Aorta (tissue), 5 donors: ENCODE data around the gene STRN3. TPM values are rescaled to one million over a fixed set of nuclear protein-coding genes. Genes with fewer than 3 reads are reported as not detected.
"Not testable (repeated sequence)": the region's sequence is repeated elsewhere in the genome, so short reads cannot be mapped to it uniquely, and the experiment has no call there.

Experiments
- ATAC-seq: fragments of 200-7000 bp; cut with Tn5 transposase; one replicate; pipeline ENCODE4 v1.9.1; 2022; ENCODE audit warnings: moderate library complexity; ENCODE audit not compliant: low FRiP score
- DNase-seq, 2 donors: peaks; one replicate each; pipeline ENCODE4 v3.0.0-alpha.2; 2020
- H3K27ac ChIP-seq, 2 donors: one replicate each; pipeline ENCODE4 v1.5.1; 2013; ENCODE audit warnings: low read length in 2 of 2, mild to moderate bottlenecking in 2 of 2, moderate library complexity in 2 of 2, control low read depth in 1 of 2, inconsistent platforms in 1 of 2, low read depth in 1 of 2
- H3K27me3 ChIP-seq, 2 donors: one replicate each; pipeline ENCODE4 v1.6.1; 2013; ENCODE audit warnings: control low read depth in 1 of 2, low read length in 1 of 2, mild to moderate bottlenecking in 1 of 2, moderate library complexity in 1 of 2; ENCODE audit not compliant: insufficient read depth in 2 of 2, control insufficient read depth in 1 of 2
- H3K36me3 ChIP-seq, 2 donors: one replicate each; pipeline ENCODE4 v1.6.1; 2013; ENCODE audit warnings: control low read depth in 1 of 2, low read length in 1 of 2, mild to moderate bottlenecking in 1 of 2; ENCODE audit not compliant: insufficient read depth in 2 of 2, control insufficient read depth in 1 of 2
- H3K4me1 ChIP-seq, 2 donors: one replicate each; pipeline ENCODE4 v1.6.1; 2013; ENCODE audit warnings: low read length in 2 of 2, control low read depth in 1 of 2, mild to moderate bottlenecking in 1 of 2, moderate library complexity in 1 of 2; ENCODE audit not compliant: insufficient read depth in 2 of 2, control insufficient read depth in 1 of 2
- H3K4me3 ChIP-seq, 2 donors: one replicate each; pipeline ENCODE4 v1.5.1; 2013; ENCODE audit warnings: low read length in 2 of 2, control low read depth in 1 of 2, mild to moderate bottlenecking in 1 of 2
- H3K9me3 ChIP-seq: one replicate; pipeline ENCODE4 v1.6.1; 2013; ENCODE audit warnings: mild to moderate bottlenecking, low read length; ENCODE audit not compliant: control insufficient read depth
- WGBS, 2 donors: extraction: QIAGEN DNeasy Blood & Tissue Kit; methylation state at CpG; one replicate each; pipeline ENCODE4 v1.1.7; 2013; 5-methylcytosine and 5-hydroxymethylcytosine counted together
- intact Hi-C, 2 donors: fragments of 100-400 bp; cut with DNase I; formaldehyde crosslinking; loops; one replicate each; pipeline versions ENCODE4 v1.14.2 to v1.15.0; 2022
- polyA plus RNA-seq, 2 donors: library from polyadenylated mRNA; stranded (reverse); fragments of 200-250 nt; gene quantifications; one replicate each; pipeline ENCODE4 v1.2.3, GENCODE V29; 2013
- total RNA-seq, 2 donors: library from RNA; stranded (reverse); fragmentation: NEBNext Ultra II Directional; extraction: Animal tissue kit (Norgen Biotek cat#: 25700); gene quantifications; one replicate each; pipeline ENCODE4 v1.2.1, GENCODE V29; 2021
- donor health status: healthy with polysubstance abuse.
- donor health status: Bipolar disorder and iron deficiency.
- donor health status: DM: no; HTN: no; CAD: no.
- donor health status: DM: no; HTN: no; CAD: no.
- donor health status: DM: yes; HTN: yes; CAD: no.

Gene STRN3
- total and polyA plus RNA-seq, 4 donors, result 11.4 to 64.5 (median 32.6) TPM

DNA sequence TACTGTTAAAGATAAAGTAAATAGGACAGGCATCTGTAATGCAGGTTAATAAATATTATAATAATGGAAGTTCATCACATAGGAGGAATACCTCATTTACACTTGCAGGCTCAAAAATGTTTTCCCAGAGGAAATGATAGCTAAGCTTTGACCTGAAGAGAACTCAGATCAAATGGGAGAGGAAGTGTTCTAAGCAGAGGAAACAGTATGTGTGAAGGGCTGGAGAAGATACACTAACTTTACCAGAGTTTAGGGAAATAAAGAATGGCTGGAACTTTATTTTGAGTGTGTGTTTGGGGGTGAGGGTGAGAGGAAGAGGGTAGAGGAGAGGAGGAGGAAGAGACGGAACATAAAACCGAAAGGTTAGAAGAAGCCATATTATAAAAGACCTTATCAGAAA is 34.8 kb downstream of the STRN3 start:
- Histone ChIP-seq H3K27me3 (no peaks in the 10 kb centered on the region), H3K4me1 (peaks cover 0 to 6% of the 10 kb centered on the region in 2 donors)
- 90 to 92% methylated on average over 2 of the region's 2 CpGs for WGBS, 2 donors

DNA sequence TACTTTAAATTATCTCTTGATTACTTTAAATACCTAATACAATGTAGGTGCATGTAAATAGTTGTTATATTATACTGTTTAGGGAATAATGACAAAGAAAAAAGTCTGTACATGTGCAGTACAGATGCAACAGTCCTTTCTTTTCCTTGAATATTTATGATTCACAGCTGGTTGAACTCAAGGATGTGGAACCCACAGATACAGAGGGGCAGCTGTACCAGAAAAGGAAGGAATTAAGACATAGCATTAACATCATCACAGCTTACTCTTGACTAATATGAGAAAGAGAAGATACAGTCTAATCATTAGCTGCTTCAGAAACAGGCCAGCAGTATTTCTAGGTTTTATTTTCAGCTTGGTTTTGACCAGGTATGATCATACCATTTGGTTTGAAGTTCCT is 35.4 kb downstream of the STRN3 start:
- DNase-seq (no peak), ATAC-seq (no peak)
- Histone ChIP-seq H3K27me3 (no peaks in the 10 kb centered on the region), H3K27ac (no peak overlapping the region), H3K36me3 (no peaks in the 10 kb centered on the region), H3K4me3 (no peak overlapping the region), H3K4me1 (peaks cover 0 to 2% of the 10 kb centered on the region in 2 donors), H3K9me3 (no peaks in the 10 kb centered on the region)
- intact Hi-C loops, result no loop called here

More for the DNA sequence above, 34.8 kb downstream of the STRN3 start:
- H3K36me3 ChIP-seq, result no peaks in the 10 kb centered on the region
- intact Hi-C loops, result no loop called here
- ATAC-seq (no peak), DNase-seq (no peak)
- H3K9me3 ChIP-seq, result no peaks in the 10 kb centered on the region
- H3K4me3 ChIP-seq, result no peak overlapping the region
- no peak overlapping the region for H3K27ac ChIP-seq

DNA sequence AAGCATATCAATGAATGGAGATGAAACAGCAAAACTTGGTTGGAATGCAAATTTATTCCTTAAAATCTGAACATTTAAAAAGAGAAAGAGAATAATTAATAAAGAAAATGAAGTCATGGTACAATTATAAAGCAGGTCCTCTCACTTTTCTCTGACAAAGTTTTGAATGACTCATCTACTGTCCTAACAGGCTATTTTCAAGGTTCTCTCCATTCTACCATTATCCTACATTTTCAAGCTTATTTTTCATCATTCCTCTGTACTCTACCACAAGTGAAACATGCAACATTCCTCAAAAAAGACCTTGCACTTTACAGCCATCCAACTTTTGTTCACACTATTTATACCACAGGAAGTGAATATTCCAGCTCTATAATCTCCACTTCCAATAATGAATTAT is 37.7 kb downstream of the STRN3 start:
- no peaks in the 10 kb centered on the region for H3K4me1 ChIP-seq
- no peaks in the 10 kb centered on the region for H3K36me3 ChIP-seq
- ATAC-seq (no peak), DNase-seq (no peak)
- H3K9me3 ChIP-seq, result no peaks in the 10 kb centered on the region
- H3K27me3 ChIP-seq, result no peaks in the 10 kb centered on the region
- no peak overlapping the region for H3K4me3 ChIP-seq
- intact Hi-C loops, result no loop called here
- H3K27ac ChIP-seq, result no peak overlapping the region

DNA sequence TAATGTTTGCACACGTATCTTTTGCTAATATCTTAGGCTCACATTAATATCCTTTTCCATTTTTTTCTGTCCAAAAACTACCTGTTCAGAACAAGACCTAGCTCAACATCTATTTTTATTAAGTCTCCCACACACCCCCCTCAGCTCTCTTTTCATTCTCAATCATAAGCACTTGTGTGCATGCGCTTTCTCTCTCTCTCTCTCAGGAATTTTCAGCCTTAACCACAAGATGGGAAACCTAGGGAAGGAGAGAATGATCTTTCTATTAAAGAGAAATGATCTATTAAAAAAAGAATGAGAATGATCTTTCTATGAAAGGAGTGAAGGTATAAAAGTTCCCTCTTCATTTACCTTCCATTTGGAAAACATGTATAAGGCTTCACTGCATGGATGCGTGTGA is 40.4 kb downstream of the STRN3 start:
- Histone ChIP-seq H3K27ac (no peak overlapping the region), H3K4me3 (no peak overlapping the region), H3K4me1 (no peaks in the 10 kb centered on the region), H3K36me3 (no peaks in the 10 kb centered on the region), H3K27me3 (no peaks in the 10 kb centered on the region), H3K9me3 (no peaks in the 10 kb centered on the region)
- WGBS, 2 donors, result 87 to 88% methylated on average over 3 of the region's 3 CpGs
- ATAC-seq (no peak), DNase-seq (no peak)
- intact Hi-C loops, result no loop called here

DNA sequence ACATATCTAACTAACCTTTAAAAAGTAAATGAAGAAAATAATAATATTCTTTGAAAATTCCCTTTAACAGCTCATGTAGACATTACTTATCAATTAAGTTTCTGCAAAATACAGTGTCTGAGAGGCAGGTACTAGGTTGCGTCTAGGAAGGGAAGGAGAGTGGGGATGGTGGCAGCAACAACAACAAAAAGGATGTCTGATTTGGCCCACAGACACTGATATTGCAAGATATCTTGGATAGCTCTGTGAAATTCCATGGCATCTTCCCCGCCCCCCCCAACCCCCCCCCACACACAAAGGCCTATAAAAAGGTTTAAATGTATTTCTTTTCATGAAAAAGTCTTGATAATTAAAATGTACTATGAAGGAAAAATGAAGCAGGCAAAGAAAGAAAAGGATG is 42.3 kb downstream of the STRN3 start:
- Histone ChIP-seq H3K4me1 (no peaks in the 10 kb centered on the region), H3K36me3 (no peaks in the 10 kb centered on the region), H3K27ac (no peak overlapping the region), H3K4me3 (no peak overlapping the region), H3K27me3 (no peaks in the 10 kb centered on the region), H3K9me3 (no peaks in the 10 kb centered on the region)
- DNase-seq, result no peak
- intact Hi-C loops, result loop anchor here (5.0 kb wide), 2 partner anchors 43 to 98 kb away; partner anchors contain the start of genes AP4S1 (in 1 of the 2) and STRN3 (in 1 of the 2)
- no peak for ATAC-seq
- WGBS, 2 donors, result 88 to 91% methylated on average over 2 of the region's 2 CpGs

DNA sequence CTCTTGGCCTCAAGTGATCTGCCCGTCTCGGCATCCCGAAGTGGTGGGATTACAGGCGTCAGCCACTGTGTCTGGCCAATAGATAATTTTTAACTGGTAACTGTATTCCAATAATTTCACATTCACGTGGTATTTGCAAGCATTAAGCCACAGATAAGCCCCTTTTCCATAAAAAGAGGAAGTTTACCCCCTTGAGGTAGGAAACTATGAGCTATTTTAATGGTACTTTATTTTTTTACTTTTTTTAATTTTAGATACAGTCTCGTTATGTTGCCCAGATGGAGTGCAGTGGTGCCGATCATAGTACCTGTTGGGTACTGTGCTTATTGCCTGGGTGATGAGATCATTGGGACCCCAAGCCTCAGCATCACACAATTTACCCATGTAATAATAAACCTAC is 43.6 kb downstream of the STRN3 start:
- Histone ChIP-seq H3K27ac (no peak overlapping the region), H3K4me1 (no peaks in the 10 kb centered on the region), H3K9me3 (no peaks in the 10 kb centered on the region), H3K27me3 (no peaks in the 10 kb centered on the region), H3K4me3 (no peak overlapping the region), H3K36me3 (no peaks in the 10 kb centered on the region)
- intact Hi-C loops, result loop anchor here (5.0 kb wide), 2 partner anchors 45 to 100 kb away; partner anchors contain the start of genes AP4S1 (in 1 of the 2) and STRN3 (in 1 of the 2)
- WGBS, 2 donors, result 65 to 66% methylated on average over 7 of the region's 7 CpGs
- ATAC-seq (no peak), DNase-seq (no peak)

DNA sequence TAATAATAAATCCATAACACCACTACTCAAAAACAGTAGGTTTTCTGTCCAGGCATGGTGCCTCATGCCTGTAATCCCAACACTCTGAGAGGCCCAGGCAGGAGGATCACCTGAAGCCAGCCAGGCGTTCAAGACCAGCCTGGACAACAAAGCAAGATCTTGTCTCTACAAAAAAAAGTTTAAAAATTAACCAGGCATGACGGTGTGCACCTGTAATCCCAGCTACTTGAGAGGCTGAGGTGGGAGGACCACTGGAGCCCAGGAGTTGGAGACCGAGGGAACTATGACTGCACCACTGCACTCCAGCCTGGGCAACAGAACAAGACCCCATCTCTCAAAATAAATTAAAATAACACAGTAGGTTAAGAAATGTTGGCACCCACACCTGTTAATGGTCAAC is 45.2 kb downstream of the STRN3 start:
- H3K4me3 ChIP-seq, result no peak overlapping the region
- intact Hi-C loops, result loop anchor here (5.0 kb wide), 2 partner anchors 46 to 101 kb away; partner anchors contain the start of genes AP4S1 (in 1 of the 2) and STRN3 (in 1 of the 2)
- H3K27me3 ChIP-seq, result no peaks in the 10 kb centered on the region
- H3K9me3 ChIP-seq, result no peaks in the 10 kb centered on the region
- no peak for ATAC-seq
- H3K36me3 ChIP-seq, result no peaks in the 10 kb centered on the region
- no peaks in the 10 kb centered on the region for H3K4me1 ChIP-seq
- DNase-seq, result no peak
- no peak overlapping the region for H3K27ac ChIP-seq
- WGBS, 2 donors, result 81 to 82% methylated on average over 3 of the region's 3 CpGs

DNA sequence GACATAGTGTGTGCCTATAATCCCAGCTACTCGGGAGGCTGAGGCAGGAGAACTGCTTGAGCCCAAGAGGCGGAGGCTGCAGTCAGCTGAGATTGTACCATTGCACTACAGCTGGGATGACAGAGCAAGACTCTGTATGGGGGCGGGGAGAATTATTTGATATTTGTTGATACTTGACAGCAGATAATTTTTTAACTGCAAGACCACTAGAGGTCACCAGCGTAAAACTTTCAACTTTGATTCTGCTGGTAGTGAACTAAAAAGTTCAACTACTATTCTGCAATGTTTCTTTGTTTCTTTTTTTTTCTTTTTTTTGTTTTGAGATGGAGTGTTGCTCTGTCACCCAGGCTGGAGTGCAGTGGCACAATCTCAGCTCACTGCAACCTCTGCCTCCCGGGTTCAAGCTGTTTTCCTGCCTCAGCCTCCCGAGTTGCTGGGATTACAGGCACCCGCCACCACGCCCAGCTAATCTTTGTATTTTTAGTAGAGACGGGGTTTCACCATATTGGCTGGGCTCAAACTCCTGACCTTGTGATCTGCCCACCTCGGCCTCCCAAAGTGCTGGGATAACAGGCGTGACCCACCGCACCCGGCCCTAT is 46.0 kb downstream of the STRN3 start:
- not testable (repeated sequence) for DNase-seq, H3K36me3 ChIP-seq, H3K9me3 ChIP-seq, H3K4me3 ChIP-seq, H3K4me1 ChIP-seq, H3K27me3 ChIP-seq, H3K27ac ChIP-seq
- ATAC-seq, result peak; percentile 75
- 67 to 69% methylated on average over 13 of the region's 13 CpGs for WGBS, 2 donors
- intact Hi-C loops, result loop anchor here (5.0 kb wide), 2 partner anchors 47 to 102 kb away; partner anchors contain the start of genes AP4S1 (in 1 of the 2) and STRN3 (in 1 of the 2)

DNA sequence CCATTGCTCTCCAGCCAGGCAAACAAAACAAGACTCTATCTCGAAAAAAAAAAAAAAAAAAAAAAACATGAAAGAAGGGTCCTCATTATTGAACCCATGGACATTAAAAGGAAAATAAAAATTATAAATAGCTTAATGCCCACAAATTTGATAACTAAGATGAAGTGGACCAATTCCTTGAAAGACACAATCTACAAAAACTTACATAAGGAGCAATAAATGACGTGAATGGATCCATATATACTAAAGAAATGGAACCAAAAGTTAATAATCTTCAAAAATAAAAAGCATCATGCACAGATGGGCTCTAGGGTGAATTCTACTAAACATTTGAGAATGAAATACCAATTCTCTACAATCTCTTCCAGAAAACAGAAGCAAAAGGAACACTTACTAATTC is 48.4 kb downstream of the STRN3 start:
- Histone ChIP-seq H3K4me3 (no peak overlapping the region), H3K4me1 (peaks cover 0 to 8% of the 10 kb centered on the region in 2 donors), H3K27ac (no peak overlapping the region), H3K27me3 (no peaks in the 10 kb centered on the region), H3K9me3 (no peaks in the 10 kb centered on the region), H3K36me3 (no peaks in the 10 kb centered on the region)
- intact Hi-C loops, result loop anchor here in 1 of 2 donors (5.0 kb wide), 1 partner anchor 105 kb away; no protein-coding TSS in a partner anchor
- ATAC-seq, result no peak
- WGBS, 2 donors, result 74 to 84% methylated on average over 2 of the region's 2 CpGs
- DNase-seq, result no peak
